GM12872 (cell line): Measurements from ENCODE around the gene BABAM2.

Source experiments
- CTCF ChIP-seq: IDR thresholded peaks from 3 replicates; pipeline ENCODE4 v1.5.1; 2011; ENCODE audit warnings: low read depth, mild to moderate bottlenecking, low read length, moderate library complexity; ENCODE audit not compliant: insufficient read depth

BABAM2 gene

GRCh38 chr2:28247734-28248133 is 357.2 kb downstream of the BABAM2 start:
- TF ChIP-seq CTCF: no peak

- TF ChIP-seq CTCF: no peak
Measured at GRCh38 chr2:28248511-28248910, 358.0 kb downstream of the BABAM2 start.

- no peak for TF ChIP-seq CTCF
Measured at GRCh38 chr2:28250006-28250405, 359.5 kb downstream of the BABAM2 start.

- TF ChIP-seq CTCF: no peak
Measured at GRCh38 chr2:28251337-28251736, 360.8 kb downstream of the BABAM2 start.

GRCh38 chr2:28252311-28252710 is 361.8 kb downstream of the BABAM2 start:
- TF ChIP-seq CTCF: no peak

- TF ChIP-seq CTCF: no peak
Measured at GRCh38 chr2:28253543-28253942, 363.0 kb downstream of the BABAM2 start.

GRCh38 chr2:28257182-28257581 is 366.7 kb downstream of the BABAM2 start:
- TF ChIP-seq CTCF: no peak

GRCh38 chr2:28263690-28264089 is 373.2 kb downstream of the BABAM2 start:
- no peak for TF ChIP-seq CTCF
